Measurements from ENCODE around the gene ADAMTS15.
A peak's percentile ranks its signal among the peaks of the same experiment; 100 is the strongest.
"Not testable (repeated sequence)": the region's sequence is repeated elsewhere in the genome, so short reads cannot be mapped to it uniquely, and the experiment has no call there.

The ADAMTS15 gene

DNA sequence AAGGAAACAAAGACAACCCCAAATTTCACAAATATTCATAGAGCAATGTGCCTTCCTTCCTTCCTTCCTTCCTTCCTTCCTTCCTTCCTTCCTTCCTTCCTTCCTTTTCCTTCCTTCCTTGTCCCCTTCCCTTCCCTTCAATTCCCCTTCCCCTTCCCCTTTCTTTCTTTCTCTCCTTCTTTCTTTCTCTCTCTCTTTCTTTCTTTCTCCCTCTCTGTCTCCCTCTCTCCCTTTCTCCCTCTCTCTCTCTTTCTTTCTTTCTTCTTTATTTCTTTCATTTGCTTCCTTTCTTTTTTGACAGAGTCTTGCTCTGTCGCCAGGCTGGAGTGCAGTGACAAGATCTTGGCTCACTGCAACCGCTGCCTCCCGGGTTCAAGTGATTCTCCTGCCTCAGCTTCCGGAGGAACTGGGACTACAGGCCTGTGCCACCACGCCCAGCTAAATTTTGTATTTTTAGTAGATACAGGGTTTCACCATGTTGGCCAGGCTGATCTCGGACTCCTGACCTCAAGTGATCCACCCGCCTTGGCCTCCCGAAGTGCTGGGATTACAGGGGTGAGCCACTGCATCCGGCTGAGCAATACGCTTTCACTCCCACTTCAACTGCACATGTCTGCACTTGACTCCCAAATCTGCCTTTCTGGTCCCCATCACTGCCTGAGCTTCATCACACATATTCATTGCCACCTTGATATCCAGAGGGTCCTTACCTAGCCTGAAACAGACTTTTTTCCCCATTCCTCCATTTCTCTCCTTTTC is 9.9 kb upstream of the ADAMTS15 start:
- Mint-ChIP-seq H3K27ac (peak overlapping the region; percentile 86), H3K4me1 (ENCODE audit: low read depth) (peaks cover 11% of the 10 kb centered on the region), H3K4me3 (peak overlapping the region; percentile 30)
- H3K27me3 Mint-ChIP-seq; H3K9me3 Mint-ChIP-seq; H3K36me3 Mint-ChIP-seq (ENCODE audit: low read depth): not testable (repeated sequence)

DNA sequence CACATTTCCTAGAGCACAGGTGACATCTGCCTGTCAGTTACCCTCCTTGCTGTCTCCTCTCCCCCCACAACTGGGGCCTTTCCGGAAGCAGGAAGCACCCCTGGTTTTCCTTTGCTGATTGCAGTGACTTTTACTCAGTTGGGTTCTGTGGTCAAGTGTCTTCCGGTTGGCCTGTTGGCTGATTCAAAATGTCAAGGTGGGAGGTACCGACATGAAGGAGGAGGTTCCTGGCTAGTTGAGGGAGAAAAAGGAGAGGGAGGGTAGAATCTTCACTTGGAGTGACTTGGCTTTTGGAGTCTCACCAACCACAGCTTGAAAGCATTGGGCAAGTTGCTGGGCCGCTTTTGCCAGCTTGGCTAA is 9.3 kb upstream of the ADAMTS15 start:
- Mint-ChIP-seq H3K4me3 (peak overlapping the region; percentile 30), H3K27me3 (peaks cover 3% of the 10 kb centered on the region), H3K36me3 (ENCODE audit: low read depth) (no peaks in the 10 kb centered on the region), H3K9me3 (no peaks in the 10 kb centered on the region), H3K4me1 (ENCODE audit: low read depth) (peaks cover 11% of the 10 kb centered on the region), H3K27ac (peak overlapping the region; percentile 86)

DNA sequence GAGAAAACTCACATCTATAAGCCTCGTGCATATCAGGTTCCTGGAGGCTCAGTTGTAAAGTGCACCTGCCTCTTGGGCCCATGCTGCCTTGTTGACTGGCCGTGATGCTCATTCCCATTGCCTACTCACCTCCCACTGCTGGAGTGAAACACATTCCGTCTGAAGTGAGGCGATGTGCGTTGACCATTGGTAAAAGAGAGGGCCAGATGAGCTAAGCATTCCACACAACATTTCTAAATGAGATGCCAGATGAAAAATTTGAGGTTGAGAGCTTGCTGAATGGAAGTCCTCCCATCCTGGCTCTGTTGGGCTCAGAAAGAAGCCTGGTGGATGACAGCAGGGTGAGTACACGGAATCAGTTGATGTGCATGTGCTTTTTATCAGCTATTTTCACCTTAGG is 8.6 kb upstream of the ADAMTS15 start:
- H3K9me3 Mint-ChIP-seq = no peaks in the 10 kb centered on the region
- no peaks in the 10 kb centered on the region for H3K36me3 Mint-ChIP-seq (ENCODE audit: low read depth)
- no peak overlapping the region for H3K4me3 Mint-ChIP-seq
- no peak overlapping the region for H3K27ac Mint-ChIP-seq
- H3K27me3 Mint-ChIP-seq = peaks cover 9% of the 10 kb centered on the region
- H3K4me1 Mint-ChIP-seq (ENCODE audit: low read depth) = peaks cover 11% of the 10 kb centered on the region

DNA sequence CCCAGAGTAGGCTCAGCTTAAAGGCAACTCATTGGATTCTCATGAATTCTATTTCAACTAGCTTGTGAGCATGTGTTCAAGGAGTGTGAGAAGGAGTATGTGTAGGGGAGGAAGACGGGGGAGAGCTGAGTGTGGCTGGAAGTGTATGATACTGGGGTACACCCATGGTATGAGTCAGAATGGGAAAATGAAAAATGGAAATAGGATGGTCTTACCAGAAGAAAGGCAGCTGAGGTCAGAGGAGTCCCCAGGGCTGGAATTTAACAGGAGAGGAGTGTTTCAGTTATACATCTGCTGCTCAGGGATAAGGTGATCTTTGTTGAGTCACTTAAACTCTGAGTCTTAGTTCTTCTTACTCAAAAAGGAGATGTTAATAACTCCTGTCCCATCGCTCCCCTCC is 6.7 kb upstream of the ADAMTS15 start:
- no peaks in the 10 kb centered on the region for H3K36me3 Mint-ChIP-seq (ENCODE audit: low read depth)
- no peak overlapping the region for H3K27ac Mint-ChIP-seq
- H3K27me3 Mint-ChIP-seq = peaks cover 10% of the 10 kb centered on the region
- H3K4me1 Mint-ChIP-seq (ENCODE audit: low read depth) = peaks cover 11% of the 10 kb centered on the region
- no peaks in the 10 kb centered on the region for H3K9me3 Mint-ChIP-seq
- H3K4me3 Mint-ChIP-seq = no peak overlapping the region

DNA sequence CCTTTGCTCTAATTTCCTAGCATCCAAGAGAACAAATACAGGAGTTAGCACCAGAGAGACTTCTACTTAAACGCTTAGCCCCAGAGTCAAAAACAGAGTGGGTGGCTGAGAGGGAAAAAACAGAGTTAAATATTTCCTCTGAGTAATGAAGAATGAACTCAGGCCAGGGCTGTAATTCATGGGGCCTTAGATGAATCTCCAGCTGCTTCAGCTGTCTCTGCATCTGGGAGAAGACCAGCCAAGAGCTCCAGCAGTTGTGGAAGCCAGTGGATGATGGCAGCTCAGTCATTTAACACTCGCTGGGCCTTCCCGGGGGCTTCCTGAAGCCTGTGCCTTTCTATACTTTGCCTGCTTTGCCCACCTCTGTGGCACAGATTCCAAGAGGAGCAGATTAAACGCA is 5.7 kb upstream of the ADAMTS15 start:
- peaks cover 10% of the 10 kb centered on the region for H3K27me3 Mint-ChIP-seq

DNA sequence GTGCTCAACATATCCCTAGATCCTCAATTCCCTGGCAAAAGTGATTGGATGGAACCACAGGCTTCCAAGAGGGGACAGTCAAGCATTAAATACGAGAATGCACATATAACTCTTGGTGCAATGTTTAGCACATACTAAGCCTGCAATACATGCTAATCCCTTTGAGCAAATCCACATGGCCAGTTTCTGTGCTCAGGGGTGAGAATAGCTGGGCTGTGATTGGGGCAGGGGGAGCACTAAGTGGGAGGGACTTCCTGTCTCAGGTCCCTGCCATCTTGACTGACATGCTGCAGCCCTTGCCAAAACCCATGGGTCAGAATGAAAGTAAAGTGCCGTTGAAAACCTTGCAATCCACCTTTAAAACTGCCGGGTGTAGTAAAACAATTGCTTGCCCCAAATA is 2.7 kb upstream of the ADAMTS15 start:
- H3K27ac Mint-ChIP-seq = no peak overlapping the region
- H3K4me1 Mint-ChIP-seq (ENCODE audit: low read depth) = peaks cover 9% of the 10 kb centered on the region
- H3K9me3 Mint-ChIP-seq = no peaks in the 10 kb centered on the region
- H3K4me3 Mint-ChIP-seq = no peak overlapping the region
- H3K27me3 Mint-ChIP-seq = peaks cover 25% of the 10 kb centered on the region
- H3K36me3 Mint-ChIP-seq (ENCODE audit: low read depth) = no peaks in the 10 kb centered on the region

More for the DNA sequence above, 5.7 kb upstream of the ADAMTS15 start:
- no peaks in the 10 kb centered on the region for H3K9me3 Mint-ChIP-seq
- no peak overlapping the region for H3K4me3 Mint-ChIP-seq
- no peak overlapping the region for H3K27ac Mint-ChIP-seq
- no peaks in the 10 kb centered on the region for H3K36me3 Mint-ChIP-seq (ENCODE audit: low read depth)
- H3K4me1 Mint-ChIP-seq (ENCODE audit: low read depth) = peaks cover 11% of the 10 kb centered on the region

DNA sequence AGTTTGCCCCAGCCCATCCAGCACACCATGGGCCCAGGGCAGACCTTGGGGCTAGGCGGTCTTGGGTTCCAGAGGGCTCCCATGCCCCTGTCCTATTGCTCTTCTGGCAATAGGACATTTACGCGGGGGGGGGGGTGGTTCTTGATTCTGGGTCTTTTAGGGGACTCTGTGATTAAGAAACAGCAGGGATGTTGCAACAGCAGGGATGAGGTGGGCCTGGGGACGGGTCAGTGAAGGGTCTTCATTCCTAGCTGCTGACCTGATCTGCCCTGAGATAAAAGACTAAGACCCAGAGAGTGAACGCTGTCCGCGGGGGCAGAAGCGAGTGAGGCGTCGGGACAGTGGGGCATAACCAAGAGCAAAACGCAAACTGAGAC is 418 bp upstream of the ADAMTS15 start:
- H3K9me3 Mint-ChIP-seq = no peaks in the 10 kb centered on the region
- peaks cover 38% of the 10 kb centered on the region for H3K27me3 Mint-ChIP-seq
- no peaks in the 10 kb centered on the region for H3K36me3 Mint-ChIP-seq (ENCODE audit: low read depth)
- peak overlapping the region; percentile 45 for H3K4me3 Mint-ChIP-seq
- no peak overlapping the region for H3K27ac Mint-ChIP-seq
- peaks cover 9% of the 10 kb centered on the region for H3K4me1 Mint-ChIP-seq (ENCODE audit: low read depth)

DNA sequence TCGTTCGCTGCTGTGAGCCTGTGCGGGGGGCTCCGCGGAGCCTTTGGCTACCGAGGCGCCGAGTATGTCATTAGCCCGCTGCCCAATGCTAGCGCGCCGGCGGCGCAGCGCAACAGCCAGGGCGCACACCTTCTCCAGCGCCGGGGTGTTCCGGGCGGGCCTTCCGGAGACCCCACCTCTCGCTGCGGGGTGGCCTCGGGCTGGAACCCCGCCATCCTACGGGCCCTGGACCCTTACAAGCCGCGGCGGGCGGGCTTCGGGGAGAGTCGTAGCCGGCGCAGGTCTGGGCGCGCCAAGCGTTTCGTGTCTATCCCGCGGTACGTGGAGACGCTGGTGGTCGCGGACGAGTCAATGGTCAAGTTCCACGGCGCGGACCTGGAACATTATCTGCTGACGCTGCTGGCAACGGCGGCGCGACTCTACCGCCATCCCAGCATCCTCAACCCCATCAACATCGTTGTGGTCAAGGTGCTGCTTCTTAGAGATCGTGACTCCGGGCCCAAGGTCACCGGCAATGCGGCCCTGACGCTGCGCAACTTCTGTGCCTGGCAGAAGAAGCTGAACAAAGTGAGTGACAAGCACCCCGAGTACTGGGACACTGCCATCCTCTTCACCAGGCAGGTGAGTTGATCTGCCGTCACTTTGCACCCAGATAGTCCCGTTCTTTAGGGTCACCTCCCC is 1.0 kb downstream of the ADAMTS15 start:
- Mint-ChIP-seq H3K4me1 (ENCODE audit: low read depth) (peaks cover 9% of the 10 kb centered on the region), H3K9me3 (no peaks in the 10 kb centered on the region), H3K27ac (no peak overlapping the region), H3K4me3 (peak overlapping the region; percentile 30), H3K27me3 (peaks cover 46% of the 10 kb centered on the region), H3K36me3 (ENCODE audit: low read depth) (no peaks in the 10 kb centered on the region)

DNA sequence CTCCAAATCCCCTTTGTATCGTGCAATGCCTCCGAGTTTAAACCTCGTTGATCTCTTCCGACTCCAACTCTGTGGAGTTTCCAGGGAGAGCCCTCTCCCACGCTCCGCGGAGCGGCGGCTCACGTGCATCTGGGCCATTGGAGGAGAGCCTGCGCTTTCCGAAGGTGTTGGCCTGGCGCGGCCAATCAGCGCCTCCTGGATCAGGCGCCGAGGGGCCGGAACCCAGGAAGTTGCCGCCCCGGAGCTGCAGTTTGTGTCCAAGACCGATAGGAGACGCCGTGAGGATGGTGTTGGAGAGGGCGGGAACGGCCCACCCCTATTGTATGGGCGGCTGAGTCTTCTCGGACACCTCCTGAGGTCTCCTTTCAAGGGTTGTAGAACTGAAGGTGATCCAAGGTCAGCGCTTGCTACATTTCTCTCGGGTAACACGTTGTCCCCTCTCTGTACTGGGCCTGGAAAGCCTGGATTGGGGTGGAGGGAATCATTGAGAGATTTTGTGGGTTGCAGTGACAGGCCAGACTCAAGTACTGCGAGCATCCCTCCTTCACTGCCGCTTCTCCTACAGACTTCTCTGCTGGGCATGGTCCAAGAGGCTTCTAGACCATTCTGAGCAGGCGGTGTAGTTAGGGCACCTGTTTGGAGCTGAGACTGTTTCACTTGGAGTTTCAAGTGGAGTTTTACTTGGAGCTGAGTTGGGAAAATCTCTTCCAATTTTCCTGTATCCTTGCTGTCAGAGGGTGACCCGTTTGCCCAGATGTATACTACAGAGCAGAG is 1.7 kb downstream of the ADAMTS15 start:
- Mint-ChIP-seq H3K27ac (no peak overlapping the region), H3K27me3 (peaks cover 40% of the 10 kb centered on the region), H3K4me1 (ENCODE audit: low read depth) (peaks cover 9% of the 10 kb centered on the region), H3K4me3 (no peak overlapping the region), H3K9me3 (no peaks in the 10 kb centered on the region), H3K36me3 (ENCODE audit: low read depth) (no peaks in the 10 kb centered on the region)

DNA sequence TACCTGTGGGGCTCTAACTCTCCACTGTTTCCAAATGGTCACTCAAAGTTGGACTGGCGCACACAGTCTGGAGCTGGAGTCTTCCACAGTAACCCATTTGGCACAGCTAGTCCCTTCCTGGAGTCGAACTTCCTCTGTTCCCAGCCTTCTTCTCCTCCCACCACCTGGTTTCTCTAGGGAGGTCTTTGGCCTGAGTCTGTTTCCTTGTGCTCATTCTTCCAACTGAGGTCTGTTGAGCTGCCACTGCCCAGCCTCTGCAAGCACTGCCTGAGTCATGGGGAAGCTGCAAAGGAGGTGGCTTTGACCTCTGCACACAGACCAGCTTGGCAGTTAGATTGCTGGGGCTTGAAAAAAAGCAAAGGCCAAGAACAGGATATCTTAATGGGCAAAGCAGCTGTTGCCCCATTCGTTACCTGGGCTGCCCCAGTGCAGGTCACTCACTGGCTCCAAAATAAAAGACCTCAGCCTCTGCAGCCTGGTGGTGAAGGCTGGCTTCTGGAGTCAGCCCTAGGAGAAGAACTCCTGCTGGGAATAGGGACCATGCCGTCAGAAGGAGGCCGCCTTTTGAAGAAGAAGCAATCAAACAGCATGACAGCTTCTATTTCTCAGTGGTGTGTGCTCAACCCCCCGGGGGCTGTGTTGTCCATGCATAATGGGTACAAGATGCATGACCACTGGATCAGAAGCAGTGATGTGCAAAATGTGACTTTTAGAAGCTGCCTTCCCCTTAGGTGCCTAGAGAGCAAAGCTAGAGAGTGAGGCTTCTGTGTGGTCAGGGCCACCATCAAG is 3.0 kb downstream of the ADAMTS15 start:
- H3K4me3 Mint-ChIP-seq = no peak overlapping the region
- H3K4me1 Mint-ChIP-seq (ENCODE audit: low read depth) = peaks cover 9% of the 10 kb centered on the region
- H3K27ac Mint-ChIP-seq = no peak overlapping the region
- H3K27me3 Mint-ChIP-seq = peaks cover 45% of the 10 kb centered on the region
- H3K36me3 Mint-ChIP-seq (ENCODE audit: low read depth) = no peaks in the 10 kb centered on the region
- no peaks in the 10 kb centered on the region for H3K9me3 Mint-ChIP-seq

DNA sequence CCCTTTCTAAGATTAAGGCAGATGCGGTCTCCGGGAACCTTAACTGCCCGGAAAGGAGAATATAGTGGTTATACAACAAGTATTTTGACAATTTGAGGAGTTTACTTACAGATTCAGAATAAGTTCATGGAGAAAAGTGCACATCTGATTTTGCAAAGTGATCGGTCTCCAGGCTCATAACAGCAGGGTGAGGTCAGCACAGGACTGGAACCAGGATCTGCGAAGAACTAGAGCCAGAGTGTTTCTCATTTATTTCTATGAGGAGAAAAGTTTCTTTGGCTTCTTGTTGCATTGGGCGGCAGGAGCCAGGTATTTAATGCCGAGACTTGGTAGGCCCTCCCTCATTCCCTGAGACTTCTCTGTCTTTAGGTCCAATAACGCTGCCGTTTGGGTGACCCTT is 3.7 kb downstream of the ADAMTS15 start:
- peaks cover 9% of the 10 kb centered on the region for H3K4me1 Mint-ChIP-seq (ENCODE audit: low read depth)
- H3K27me3 Mint-ChIP-seq = peaks cover 45% of the 10 kb centered on the region
- H3K4me3 Mint-ChIP-seq = no peak overlapping the region
- H3K9me3 Mint-ChIP-seq = no peaks in the 10 kb centered on the region
- H3K27ac Mint-ChIP-seq = no peak overlapping the region
- no peaks in the 10 kb centered on the region for H3K36me3 Mint-ChIP-seq (ENCODE audit: low read depth)

DNA sequence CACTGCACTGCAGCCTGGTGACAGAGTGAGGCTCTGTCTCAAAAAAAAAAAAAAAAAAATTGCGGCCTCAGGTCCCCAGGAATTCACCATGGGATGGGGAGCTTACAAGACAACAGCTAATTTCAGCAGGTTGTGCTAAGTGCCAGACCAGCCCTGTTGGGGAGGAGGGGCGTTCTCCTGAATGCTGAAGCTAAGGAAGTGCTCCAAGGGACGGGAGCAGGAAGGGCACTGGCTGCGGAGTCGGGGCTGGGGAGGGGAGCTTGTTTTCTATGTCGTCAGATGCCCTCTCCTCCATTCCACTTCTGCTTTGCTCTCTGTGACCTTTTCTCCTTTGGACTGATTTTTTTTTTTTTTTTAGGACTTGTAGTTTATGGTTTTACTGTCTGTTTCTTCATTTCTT is 4.5 kb downstream of the ADAMTS15 start:
- H3K4me1 Mint-ChIP-seq (ENCODE audit: low read depth) = peaks cover 8% of the 10 kb centered on the region
- H3K27ac Mint-ChIP-seq = no peak overlapping the region
- no peaks in the 10 kb centered on the region for H3K36me3 Mint-ChIP-seq (ENCODE audit: low read depth)
- H3K4me3 Mint-ChIP-seq = no peak overlapping the region
- H3K27me3 Mint-ChIP-seq = peaks cover 45% of the 10 kb centered on the region
- H3K9me3 Mint-ChIP-seq = no peaks in the 10 kb centered on the region

DNA sequence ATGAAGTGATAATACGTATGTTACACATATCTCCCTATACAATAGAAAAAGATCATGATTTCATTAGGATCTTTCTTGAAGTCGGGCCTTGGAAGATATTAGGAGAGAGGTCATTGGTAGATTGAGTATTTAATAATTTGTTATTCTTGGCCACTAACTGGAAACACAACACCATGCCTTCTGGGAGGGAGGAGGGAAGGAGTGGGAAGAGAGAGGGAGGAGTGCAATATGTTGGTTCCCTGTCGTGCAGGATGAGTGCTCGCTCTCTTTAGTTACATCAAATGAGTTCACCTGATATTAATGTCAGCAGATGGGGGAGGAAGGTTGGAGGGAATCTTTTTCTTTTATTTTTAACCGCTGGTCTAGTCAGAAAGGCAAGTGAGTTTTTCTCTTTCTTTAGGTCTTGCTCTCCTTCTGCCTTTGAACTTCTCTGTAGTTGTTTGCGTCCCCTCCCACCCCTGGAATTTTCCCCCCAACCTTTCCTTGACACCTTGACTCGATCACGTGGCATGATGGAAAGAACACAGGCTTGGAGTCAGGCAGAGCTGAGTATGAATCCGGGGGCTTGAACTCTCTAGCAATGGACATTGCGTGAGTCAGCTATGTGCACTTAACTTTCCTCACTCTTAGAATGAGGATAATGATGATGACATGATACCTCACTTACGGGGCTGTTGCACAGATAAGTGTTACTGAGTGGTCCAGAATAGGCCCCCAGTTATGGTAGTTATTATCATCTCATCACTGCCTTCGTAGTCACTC is 6.2 kb downstream of the ADAMTS15 start:
- no peak overlapping the region for H3K4me3 Mint-ChIP-seq
- H3K36me3 Mint-ChIP-seq (ENCODE audit: low read depth) = no peaks in the 10 kb centered on the region
- peaks cover 4% of the 10 kb centered on the region for H3K4me1 Mint-ChIP-seq (ENCODE audit: low read depth)
- no peaks in the 10 kb centered on the region for H3K9me3 Mint-ChIP-seq
- H3K27ac Mint-ChIP-seq = no peak overlapping the region
- peaks cover 39% of the 10 kb centered on the region for H3K27me3 Mint-ChIP-seq

DNA sequence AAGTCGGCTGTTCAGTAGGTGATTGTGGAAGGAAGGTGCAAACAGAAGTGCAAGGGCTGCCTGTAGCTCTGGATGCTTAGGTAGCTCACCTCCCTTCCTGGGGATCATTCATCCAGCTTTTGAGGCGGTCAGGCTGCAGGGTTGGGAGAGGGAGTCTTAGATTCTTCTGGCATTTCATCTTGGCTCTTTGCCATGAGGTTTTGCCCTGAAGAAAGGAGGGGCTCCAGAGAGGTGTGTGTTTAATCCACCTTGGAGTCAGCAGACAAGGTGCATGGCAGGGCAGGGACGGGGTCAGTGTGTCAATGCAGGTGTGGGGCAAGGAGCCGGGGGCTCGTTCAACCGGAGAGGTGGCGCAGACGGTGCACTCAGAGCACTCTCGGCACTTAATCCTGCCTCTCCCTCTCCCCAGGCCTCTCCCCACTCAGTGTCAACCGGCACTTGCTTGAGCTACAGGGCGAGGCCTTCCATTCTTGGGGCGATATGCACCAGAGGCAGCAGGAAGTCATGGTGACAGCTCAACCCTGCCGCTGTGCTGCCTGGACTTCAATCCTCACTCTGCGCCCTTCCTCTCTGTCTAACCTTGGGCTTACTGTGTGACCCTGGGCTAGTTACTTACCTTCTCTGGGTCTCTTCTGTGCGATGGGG is 7.2 kb downstream of the ADAMTS15 start:
- no peak overlapping the region for H3K4me3 Mint-ChIP-seq

More for the DNA sequence above, 7.2 kb downstream of the ADAMTS15 start:
- Mint-ChIP-seq H3K36me3 (ENCODE audit: low read depth) (no peaks in the 10 kb centered on the region), H3K4me1 (ENCODE audit: low read depth) (no peaks in the 10 kb centered on the region), H3K9me3 (no peaks in the 10 kb centered on the region), H3K27me3 (peaks cover 30% of the 10 kb centered on the region), H3K27ac (no peak overlapping the region)

All from stimulated activated naive CD8-positive, alpha-beta T cell treated with anti-CD3 and anti-CD28 coated beads, Interleukin-15, Interleukin-2, amounts not matched to agents 100 ng/mL and 50 ng/mL, for 24 hours (primary cell).